Hepatocyte (in vitro differentiated cells): ENCODE results near the gene MAP4K2. TPM values are rescaled to one million over a fixed set of nuclear protein-coding genes. Genes with fewer than 3 reads are reported as not detected.

Experiments
- DNase-seq: peaks from one replicate; pipeline ENCODE4 v3.0.0-alpha.2; 2016; ENCODE audit warnings: low spot score
- H2AFZ ChIP-seq: fragments of 200-600 bp; sonication (generic); 2 replicates; pipeline ENCODE4 v1.6.0; 2016; ENCODE audit warnings: antibody characterized with exemption, mild to moderate bottlenecking
- H3K27ac ChIP-seq: fragments of 200-600 bp; sonication (generic); 2 replicates; pipeline ENCODE4 v1.5.1; 2016; ENCODE audit warnings: mild to moderate bottlenecking
- H3K27me3 ChIP-seq: fragments of 200-600 bp; sonication (generic); 2 replicates; pipeline ENCODE4 v1.6.1; 2016
- H3K36me3 ChIP-seq: fragments of 200-600 bp; sonication (generic); replicated peaks from 2 replicates; pipeline ENCODE4 v1.5.1; 2016; ENCODE audit warnings: low read depth; ENCODE audit not compliant: insufficient read depth
- H3K4me1 ChIP-seq: fragments of 200-600 bp; sonication (generic); 2 replicates; pipeline ENCODE4 v1.5.1; 2016; ENCODE audit warnings: mild to moderate bottlenecking, moderate library complexity; ENCODE audit not compliant: insufficient read depth
- H3K4me2 ChIP-seq: fragments of 200-600 bp; sonication (generic); 2 replicates; pipeline ENCODE4 v1.6.0; 2016
- H3K4me3 ChIP-seq: fragments of 200-600 bp; sonication (generic); 2 replicates; pipeline ENCODE4 v1.5.1; 2016; ENCODE audit warnings: mild to moderate bottlenecking
- H3K79me2 ChIP-seq: fragments of 200-600 bp; sonication (generic); 2 replicates; pipeline ENCODE4 v1.6.0; 2017; ENCODE audit warnings: mild to moderate bottlenecking
- H3K9me2 ChIP-seq: fragments of 200-600 bp; sonication (generic); replicated peaks from 2 replicates; pipeline ENCODE4 v1.6.0; 2017; ENCODE audit warnings: mild to moderate bottlenecking; ENCODE audit not compliant: insufficient read depth
- H3K9me3 ChIP-seq: fragments of 200-600 bp; sonication (generic); 2 replicates; pipeline ENCODE4 v1.5.1; 2016; ENCODE audit warnings: low read depth, mild to moderate bottlenecking
- H4K20me1 ChIP-seq: fragments of 200-600 bp; sonication (generic); 2 replicates; pipeline ENCODE4 v1.6.0; 2016; ENCODE audit warnings: mild to moderate bottlenecking; ENCODE audit not compliant: insufficient read depth, poor library complexity, severe bottlenecking
- EZH2 ChIP-seq: fragments of 200-600 bp; sonication (generic); IDR thresholded peaks from 2 replicates; pipeline ENCODE4 v1.6.1; 2016; ENCODE audit warnings: antibody characterized with exemption, mild to moderate bottlenecking, borderline replicate concordance
- EZH2phosphoT487 ChIP-seq: fragments of 200-600 bp; sonication (generic); IDR thresholded peaks from one replicate; pipeline ENCODE4 v1.6.1; 2018; ENCODE audit warnings: antibody characterized with exemption, mild to moderate bottlenecking, low read depth, moderate library complexity; ENCODE audit not compliant: unreplicated experiment, severe bottlenecking
- WGBS: methylation state at CpG from one replicate; pipeline ENCODE4 v1.1.6; 2016; ENCODE audit warnings: low lambda C conversion rate; ENCODE audit errors: missing lambda C conversion rate; 5-methylcytosine and 5-hydroxymethylcytosine counted together
- polyA plus RNA-seq: library from polyadenylated mRNA; unstranded; fragments of >200 nt; fragmentation: Nextera tagmentation; extraction: Ambion mirVana; gene quantifications from 2 replicates; pipeline ENCODE4 v1.2.1, GENCODE V29; 2016
- total RNA-seq: library from RNA; depleted of rRNA; stranded (reverse); fragments of >200 nt; gene quantifications from 2 replicates; pipeline ENCODE4 v1.2.3, GENCODE V29; 2014
- TF ChIP-seq, protein P1 (sequence below): fragments of 200-600 bp; sonication (generic); IDR thresholded peaks from 2 replicates; pipeline ENCODE4 v1.5.1; 2016; ENCODE audit warnings: antibody characterized with exemption, mild to moderate bottlenecking; ENCODE audit not compliant: poor library complexity

MAP4K2 gene
- total and polyA plus RNA-seq, 2 experiments from 2014 or later: 7.8 to 9.0 TPM

DNA sequence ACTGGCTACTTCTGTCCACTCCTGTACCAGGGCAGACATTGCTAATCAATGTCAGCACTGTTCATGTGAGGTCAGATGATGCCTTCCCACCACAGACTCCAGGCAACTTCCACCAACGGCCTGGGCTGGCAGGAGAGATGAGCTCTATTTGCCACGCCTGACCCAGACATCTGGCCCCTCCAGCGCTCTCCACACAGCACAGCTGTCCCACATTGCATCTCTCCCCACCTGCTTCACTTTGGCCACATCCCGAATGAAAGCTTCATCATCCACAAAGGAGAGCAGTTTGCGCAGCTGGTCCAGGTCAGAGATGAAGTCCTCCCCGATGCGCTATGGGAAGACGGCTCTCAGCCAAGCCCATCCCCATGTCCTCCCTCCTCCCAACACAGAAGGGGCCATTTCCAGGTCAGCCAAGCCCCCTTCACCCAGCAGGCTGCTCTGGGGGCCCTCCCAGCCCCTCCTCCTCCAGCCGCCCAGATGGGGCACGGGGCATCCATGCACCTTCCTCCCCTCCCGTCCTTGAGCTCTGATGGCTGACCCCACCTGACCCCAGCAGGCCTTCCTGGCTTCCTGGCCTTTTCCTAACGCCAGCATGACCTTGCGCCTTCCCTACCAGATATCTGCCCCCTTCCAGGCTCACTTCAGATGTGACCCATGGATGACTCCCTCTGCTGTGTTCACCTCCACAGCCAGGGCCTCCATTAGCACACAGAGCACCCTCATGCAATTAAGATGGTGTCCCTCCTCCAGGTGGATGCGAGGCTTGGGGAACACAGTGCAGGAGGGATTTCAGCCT is 50.6 kb downstream of the MAP4K2 start:
- WGBS: 88% methylated on average over 14 of the region's 14 CpGs

DNA sequence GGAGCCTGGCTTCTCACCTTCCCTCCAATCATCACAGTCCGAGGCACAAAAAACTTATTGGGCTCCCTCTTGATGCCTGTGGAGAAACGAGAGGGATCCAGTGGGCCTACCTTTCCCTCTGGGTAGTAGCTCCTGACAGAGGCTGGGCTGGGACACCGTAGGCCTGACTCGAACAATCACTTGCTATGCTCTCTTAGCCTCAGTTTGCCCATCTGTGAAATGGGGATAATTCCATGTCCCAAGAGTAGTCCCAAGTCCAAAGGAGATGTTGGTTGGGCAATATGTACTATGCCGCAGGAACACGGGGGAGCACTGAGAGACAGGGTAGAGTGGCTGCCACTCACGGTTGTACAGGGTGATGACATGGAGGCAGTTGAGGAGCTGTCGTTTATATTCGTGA is 51.4 kb downstream of the MAP4K2 start:
- H3K4me2 ChIP-seq: no peak overlapping the region
- H3K27ac ChIP-seq: no peak overlapping the region
- no peak overlapping the region for H2AFZ ChIP-seq
- 96% methylated on average over 9 of the region's 9 CpGs for WGBS
- no peak for DNase-seq
- no peak overlapping the region for H3K4me3 ChIP-seq
- no peaks in the 10 kb centered on the region for H3K27me3 ChIP-seq
- no peaks in the 10 kb centered on the region for H3K79me2 ChIP-seq
- H4K20me1 ChIP-seq: no peaks in the 10 kb centered on the region
- H3K36me3 ChIP-seq: no peaks in the 10 kb centered on the region
- H3K9me2 ChIP-seq: no peaks in the 10 kb centered on the region
- no peaks in the 10 kb centered on the region for H3K4me1 ChIP-seq
- H3K9me3 ChIP-seq: no peaks in the 10 kb centered on the region
- TF ChIP-seq EZH2phosphoT487: no peak
- TF ChIP-seq, protein P1, sequence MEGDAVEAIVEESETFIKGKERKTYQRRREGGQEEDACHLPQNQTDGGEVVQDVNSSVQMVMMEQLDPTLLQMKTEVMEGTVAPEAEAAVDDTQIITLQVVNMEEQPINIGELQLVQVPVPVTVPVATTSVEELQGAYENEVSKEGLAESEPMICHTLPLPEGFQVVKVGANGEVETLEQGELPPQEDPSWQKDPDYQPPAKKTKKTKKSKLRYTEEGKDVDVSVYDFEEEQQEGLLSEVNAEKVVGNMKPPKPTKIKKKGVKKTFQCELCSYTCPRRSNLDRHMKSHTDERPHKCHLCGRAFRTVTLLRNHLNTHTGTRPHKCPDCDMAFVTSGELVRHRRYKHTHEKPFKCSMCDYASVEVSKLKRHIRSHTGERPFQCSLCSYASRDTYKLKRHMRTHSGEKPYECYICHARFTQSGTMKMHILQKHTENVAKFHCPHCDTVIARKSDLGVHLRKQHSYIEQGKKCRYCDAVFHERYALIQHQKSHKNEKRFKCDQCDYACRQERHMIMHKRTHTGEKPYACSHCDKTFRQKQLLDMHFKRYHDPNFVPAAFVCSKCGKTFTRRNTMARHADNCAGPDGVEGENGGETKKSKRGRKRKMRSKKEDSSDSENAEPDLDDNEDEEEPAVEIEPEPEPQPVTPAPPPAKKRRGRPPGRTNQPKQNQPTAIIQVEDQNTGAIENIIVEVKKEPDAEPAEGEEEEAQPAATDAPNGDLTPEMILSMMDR: no peak
- no peak for TF ChIP-seq EZH2

More for the DNA sequence above, 50.6 kb downstream of the MAP4K2 start:
- Histone ChIP-seq H3K27me3 (no peaks in the 10 kb centered on the region), H4K20me1 (no peaks in the 10 kb centered on the region), H3K4me2 (no peak overlapping the region), H3K4me1 (no peaks in the 10 kb centered on the region), H3K9me2 (no peaks in the 10 kb centered on the region), H3K79me2 (no peaks in the 10 kb centered on the region), H3K36me3 (no peaks in the 10 kb centered on the region), H3K4me3 (no peak overlapping the region), H3K27ac (no peak overlapping the region), H2AFZ (no peak overlapping the region), H3K9me3 (no peaks in the 10 kb centered on the region)
- TF ChIP-seq EZH2phosphoT487: no peak
- TF ChIP-seq, protein P1: no peak
- no peak for TF ChIP-seq EZH2
- no peak for DNase-seq

GRCh38 chr11:64751136-64751535 is 51.9 kb downstream of the MAP4K2 start:
- Histone ChIP-seq H3K9me3 (no peaks in the 10 kb centered on the region), H3K4me3 (no peak overlapping the region), H3K4me1 (no peaks in the 10 kb centered on the region), H2AFZ (no peak overlapping the region), H3K27ac (no peak overlapping the region), H3K79me2 (no peaks in the 10 kb centered on the region), H4K20me1 (no peaks in the 10 kb centered on the region), H3K4me2 (no peak overlapping the region), H3K9me2 (no peaks in the 10 kb centered on the region), H3K27me3 (peaks cover 4% of the 10 kb centered on the region), H3K36me3 (no peaks in the 10 kb centered on the region)
- WGBS: 97% methylated on average over 9 of the region's 9 CpGs
- no peak for DNase-seq
- TF ChIP-seq EZH2 (no peak), EZH2phosphoT487 (no peak)
- TF ChIP-seq, protein P1: no peak
